GM15510 (cell line): Measurements from ENCODE around the gene PAPSS2.

Experiments used
- POLR2A ChIP-seq: IDR thresholded peaks from 3 replicates; pipeline ENCODE4 v1.6.1; 2011; ENCODE audit warnings: borderline replicate concordance; ENCODE audit not compliant: insufficient read length; ENCODE audit errors: extremely low read depth

Gene PAPSS2

GRCh38 chr10:87659571-87660483 is at the start of gene PAPSS2:
Gene PAPSS2 (plus strand): TSS chr10:87659878. CDS start chr10:87659982, 104 bp downstream.
- no peak for TF ChIP-seq POLR2A

DNA sequence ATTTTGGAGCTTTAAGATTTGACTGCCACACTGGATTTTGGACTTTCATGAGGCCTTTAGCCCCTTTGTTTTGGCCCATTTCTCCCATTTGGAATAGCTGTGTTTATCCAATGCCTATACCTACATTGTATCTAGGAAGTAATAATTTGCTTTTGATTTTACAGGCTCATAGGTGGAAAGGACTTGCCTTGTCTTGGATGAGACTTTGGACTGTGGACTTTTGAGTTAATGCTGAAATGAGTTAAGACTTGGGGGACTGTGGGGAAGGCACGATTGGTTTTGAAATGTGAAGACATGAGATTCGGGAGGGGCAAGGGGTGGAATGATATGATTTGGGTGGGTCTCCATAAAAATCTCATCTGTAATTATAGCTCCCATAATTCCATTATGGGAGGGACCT is 47.6 kb upstream of the PAPSS2 start:
- TF ChIP-seq POLR2A = no peak

- TF ChIP-seq POLR2A = no peak
These were observed 45.9 kb upstream of the PAPSS2 start for GRCh38 chr10:87613751-87614150.

DNA sequence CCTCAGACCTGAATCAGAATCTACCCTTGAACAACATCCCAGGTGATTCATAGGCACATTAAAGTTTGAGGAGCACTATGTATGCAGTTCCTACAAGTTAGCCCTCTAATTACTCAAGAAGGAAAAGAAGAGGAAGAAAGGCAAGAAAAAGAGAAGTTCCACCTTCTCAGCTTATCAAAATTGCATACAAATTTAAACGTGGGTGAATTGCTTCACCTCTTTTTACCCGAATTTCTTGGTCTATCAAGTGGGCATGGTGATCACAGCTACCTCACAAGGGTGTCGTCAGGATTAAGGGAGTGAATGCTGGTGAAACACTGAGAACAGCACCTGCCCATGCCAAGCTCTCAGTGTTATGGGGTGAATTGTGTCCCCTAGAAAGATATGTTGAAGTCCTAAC is 43.8 kb upstream of the PAPSS2 start:
- no peak for TF ChIP-seq POLR2A

DNA sequence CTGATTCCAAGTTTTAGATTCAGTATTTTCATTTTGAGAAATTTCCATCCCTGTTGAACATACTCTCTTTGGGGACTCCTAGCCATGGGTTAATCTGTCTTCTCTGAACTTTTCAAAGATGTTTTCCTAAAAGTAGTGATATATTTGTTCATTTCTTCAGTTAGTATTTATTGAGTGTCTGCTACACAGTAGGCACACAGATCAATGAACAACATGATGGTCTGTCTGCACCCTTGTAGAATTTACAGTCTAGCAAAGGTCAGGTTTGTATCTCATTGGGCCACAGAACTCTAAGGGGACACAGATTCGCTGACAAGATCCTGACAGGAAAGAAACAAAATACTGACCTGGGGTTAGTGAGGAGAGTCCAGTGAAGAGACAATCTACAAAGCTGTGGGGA is 42.2 kb upstream of the PAPSS2 start:
- TF ChIP-seq POLR2A = no peak

GRCh38 chr10:87618566-87619423 is 40.9 kb upstream of the PAPSS2 start:
- TF ChIP-seq POLR2A = no peak

GRCh38 chr10:87619705-87620104 is 40.0 kb upstream of the PAPSS2 start:
- TF ChIP-seq POLR2A = no peak

GRCh38 chr10:87622314-87623004 is 37.2 kb upstream of the PAPSS2 start:
- no peak for TF ChIP-seq POLR2A

- TF ChIP-seq POLR2A = no peak
These were observed 36.5 kb upstream of the PAPSS2 start for GRCh38 chr10:87623191-87623590.

DNA sequence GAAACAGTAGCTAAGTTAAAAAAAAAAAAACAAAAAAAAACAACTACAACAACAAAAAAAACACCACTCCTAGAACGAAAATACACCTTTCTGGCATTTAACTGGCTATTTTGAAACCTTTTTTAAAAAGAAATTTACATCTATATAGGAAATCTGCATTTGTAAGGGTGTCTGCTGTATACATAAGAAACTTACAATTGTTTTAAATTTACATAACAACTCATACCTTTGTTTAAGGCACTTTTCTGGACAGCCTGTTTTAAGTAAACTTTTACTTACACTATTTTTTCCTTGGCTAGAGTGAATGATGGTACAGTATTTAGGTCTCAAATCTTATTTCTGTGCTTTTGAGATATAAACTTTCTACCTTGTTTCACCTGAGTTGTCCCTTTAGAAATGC is 34.0 kb upstream of the PAPSS2 start:
- no peak for TF ChIP-seq POLR2A

DNA sequence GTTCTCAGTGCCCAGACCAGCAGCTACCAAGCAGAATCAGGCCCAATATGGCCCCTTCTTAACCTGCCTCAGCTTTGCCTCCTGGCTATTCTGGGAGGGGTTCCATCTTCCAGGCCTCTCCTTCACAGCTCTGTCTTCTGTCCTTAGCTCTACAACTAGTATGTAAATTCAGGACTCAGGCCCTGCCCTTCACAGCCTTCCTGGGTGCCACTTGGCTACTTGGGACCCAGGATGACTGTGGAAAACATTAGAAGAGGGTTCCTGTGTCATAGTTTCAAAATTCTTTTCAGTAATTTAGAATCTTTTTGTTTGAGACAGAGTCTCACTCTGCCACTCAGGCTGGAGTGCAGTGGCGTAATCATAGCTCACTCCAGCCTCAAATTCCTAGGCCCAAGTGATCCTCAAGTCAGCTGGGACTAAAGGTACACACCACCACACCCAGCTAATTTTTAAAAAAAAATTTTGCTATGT is 33.2 kb upstream of the PAPSS2 start:
- no peak for TF ChIP-seq POLR2A

DNA sequence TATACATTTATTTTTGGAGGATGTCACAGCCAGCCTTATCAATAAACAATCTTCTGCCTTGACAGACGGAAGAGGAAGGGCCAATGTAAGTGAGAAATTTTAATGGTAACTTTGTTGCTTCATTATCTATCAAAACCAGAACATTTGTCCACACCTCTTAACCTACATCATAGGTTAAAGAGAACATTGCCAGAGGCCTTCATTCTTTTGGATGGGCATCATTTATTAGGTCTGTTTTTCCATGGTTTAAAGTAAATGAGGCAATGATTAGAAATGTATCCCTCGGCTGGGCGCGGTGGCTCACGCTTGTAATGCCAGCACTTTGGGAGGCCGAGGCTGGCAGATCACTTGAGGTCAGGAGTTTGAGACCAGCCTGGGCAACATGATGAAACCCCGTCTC is 29.5 kb upstream of the PAPSS2 start:
- no peak for TF ChIP-seq POLR2A

DNA sequence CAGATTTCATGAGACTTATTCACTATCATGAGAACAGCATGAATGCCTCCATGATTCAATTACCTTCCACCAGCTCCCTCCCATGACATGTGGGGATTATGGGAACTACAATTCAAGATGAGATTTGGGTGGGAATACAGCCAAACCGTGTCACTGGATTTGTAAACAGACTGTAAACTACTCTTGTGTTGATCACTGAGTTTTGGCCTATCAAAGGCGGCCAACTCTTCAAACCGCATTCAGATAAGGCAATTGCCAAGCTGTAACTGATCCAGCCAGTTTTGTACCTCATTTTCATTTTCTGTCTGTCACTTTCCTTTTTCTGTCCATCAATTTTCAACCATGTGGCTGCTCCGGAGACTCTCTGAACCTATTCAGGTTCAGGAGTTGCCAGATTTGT is 27.2 kb upstream of the PAPSS2 start:
- TF ChIP-seq POLR2A = no peak

DNA sequence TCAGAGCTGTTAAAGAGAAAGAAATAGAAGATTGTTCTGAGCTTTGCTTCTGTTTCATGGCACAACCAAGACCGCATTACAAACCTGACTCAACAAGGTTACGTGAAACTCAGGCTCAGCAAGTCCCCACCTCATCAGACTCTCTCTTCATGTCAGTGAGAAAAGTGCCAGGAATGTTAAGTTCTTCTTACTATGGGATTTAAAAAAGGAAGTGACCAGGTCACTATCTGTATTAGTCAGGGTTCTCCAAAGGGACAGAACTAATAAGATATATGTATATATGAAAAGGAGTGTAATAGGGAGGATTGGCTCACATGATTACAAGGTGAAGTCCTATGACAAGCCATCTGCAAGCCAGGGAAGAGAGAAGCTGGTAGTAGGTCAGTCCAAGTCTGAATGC is 25.4 kb upstream of the PAPSS2 start:
- no peak for TF ChIP-seq POLR2A
